ENCODE measurements around the gene ABLIM2. TPM values are rescaled to one million over a fixed set of nuclear protein-coding genes. Genes with fewer than 3 reads are reported as not detected.

ABLIM2 gene
- total and polyA plus RNA-seq, 2 donors (not counting 1 experiment from before 2014, with no cell fraction given) = 3.3 to 79.0 TPM

DNA sequence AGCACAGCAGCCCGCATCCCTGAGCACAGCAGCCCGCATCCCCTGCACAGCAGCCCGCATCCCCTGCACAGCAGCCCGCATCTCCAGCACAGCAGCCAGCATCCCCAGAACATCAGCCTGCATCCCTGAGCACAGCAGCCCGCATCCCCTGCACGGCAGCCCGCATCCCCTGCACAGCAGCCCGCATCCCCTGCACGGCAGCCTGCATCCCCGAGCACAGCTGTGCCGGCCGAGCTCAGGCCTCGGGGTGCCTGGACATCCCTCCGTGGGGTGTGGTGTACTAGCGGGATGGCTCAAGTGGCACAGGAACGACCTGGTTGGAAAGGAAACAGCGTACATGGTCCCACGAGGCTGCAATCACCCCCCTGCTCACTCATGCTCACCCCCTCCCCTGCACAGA lies 26.8 kb downstream of the ABLIM2 start:
- no peak overlapping the region for H3K27ac ChIP-seq (ENCODE audit: low read length in 2 of 2)
- no peak overlapping the region for H3K4me2 ChIP-seq (replicated peaks; ENCODE audit: low read depth, low read length, poor library complexity, severe bottlenecking)
- TF ChIP-seq EZH2 (IDR thresholded peaks at IDR 0.05; ENCODE audit: borderline replicate concordance, insufficient read depth, low read depth, low read length, poor library complexity, severe bottlenecking) = no peak
- TF ChIP-seq CTCF (IDR thresholded peaks at IDR 0.05) = no peak
- H3K9ac ChIP-seq (ENCODE audit: low read length) = no peak overlapping the region
- H3K79me2 ChIP-seq (ENCODE audit: control insufficient read depth, insufficient read depth, low read length) = no peaks in the 10 kb centered on the region
- H3K27me3 ChIP-seq (replicated peaks in 1 of 4; ENCODE audit: control extremely low read depth in 1 of 4, control insufficient read depth in 3 of 4, insufficient read depth in 4 of 4, low read length in 3 of 4) = peaks cover 0 to 2% (median 0%) of the 10 kb centered on the region in 4 experiments
- ATAC-seq (ENCODE audit: low read depth) (no peak), DNase-seq (no peak)
- peaks cover 0 to 8% (median 0%) of the 10 kb centered on the region in 3 donors for H3K9me3 ChIP-seq (ENCODE audit: control extremely low read depth in 1 of 3, control insufficient read depth in 2 of 3, insufficient read depth in 1 of 3, low read length in 2 of 3)
- no peaks in the 10 kb centered on the region for H3K9me3 Mint-ChIP-seq (ENCODE audit: insufficient read depth)
- H3K4me1 Mint-ChIP-seq = peaks cover 7% of the 10 kb centered on the region
- H3K27me3 Mint-ChIP-seq = peaks cover 27% of the 10 kb centered on the region
- no peaks in the 10 kb centered on the region for H4K20me1 ChIP-seq (ENCODE audit: control insufficient read depth, insufficient read depth, low read length, poor library complexity, severe bottlenecking)
- H3K4me3 Mint-ChIP-seq = no peak overlapping the region
- peaks cover 0 to 6% of the 10 kb centered on the region in 2 donors for H3K4me1 ChIP-seq (ENCODE audit: control insufficient read depth in 2 of 2, insufficient read depth in 2 of 2, low read length in 2 of 2)
- CTCF ChIA-PET = no interaction called here
- no peak overlapping the region for H3K4me3 ChIP-seq (ENCODE audit: control extremely low read depth in 1 of 5, extremely low read depth in 1 of 5, insufficient read depth in 1 of 5, low read depth in 2 of 5, low read length in 4 of 5)
- POLR2A ChIA-PET = no interaction called here
- WGBS (ENCODE audit: insufficient coverage) = 83% methylated on average over 18 of the region's 18 CpGs
- no peaks in the 10 kb centered on the region for H3K36me3 ChIP-seq (replicated peaks in 1 of 2; ENCODE audit: control extremely low read depth in 1 of 2, control insufficient read depth in 1 of 2, extremely low read depth in 1 of 2, insufficient read depth in 2 of 2, low read length in 1 of 2)
- no peak overlapping the region for H2AFZ ChIP-seq (ENCODE audit: insufficient read depth, low read depth, low read length, poor library complexity, severe bottlenecking)
- intact Hi-C loops (cut with micrococcal nuclease) = no loop called here
- H3K27ac Mint-ChIP-seq = no peak overlapping the region

DNA sequence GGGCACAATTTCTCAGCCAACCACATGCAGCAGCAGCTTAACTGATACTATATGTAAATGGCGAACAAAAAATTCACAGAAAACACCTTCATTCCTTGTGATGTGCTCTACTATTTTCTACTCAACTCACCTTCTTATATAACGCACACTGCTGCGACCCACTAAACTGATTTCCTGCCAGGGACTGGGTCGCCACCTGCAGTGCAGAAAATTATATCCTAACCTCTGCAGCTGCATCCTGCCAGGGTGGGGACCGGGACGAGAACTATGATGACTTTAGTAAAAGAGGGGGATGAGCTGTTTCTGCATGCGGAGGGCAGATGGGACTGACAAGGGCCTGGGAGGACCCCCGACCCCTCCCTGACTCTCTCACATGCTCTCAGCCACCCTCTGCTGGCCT lies 27.4 kb downstream of the ABLIM2 start:
- Histone ChIP-seq H4K20me1 (ENCODE audit: control insufficient read depth, insufficient read depth, low read length, poor library complexity, severe bottlenecking) (no peaks in the 10 kb centered on the region), H2AFZ (ENCODE audit: insufficient read depth, low read depth, low read length, poor library complexity, severe bottlenecking) (no peak overlapping the region), H3K79me2 (ENCODE audit: control insufficient read depth, insufficient read depth, low read length) (no peaks in the 10 kb centered on the region), H3K27me3 (replicated peaks in 1 of 4; ENCODE audit: control extremely low read depth in 1 of 4, control insufficient read depth in 3 of 4, insufficient read depth in 4 of 4, low read length in 3 of 4) (peaks cover 0 to 2% (median 0%) of the 10 kb centered on the region in 4 experiments), H3K36me3 (replicated peaks in 1 of 2; ENCODE audit: control extremely low read depth in 1 of 2, control insufficient read depth in 1 of 2, extremely low read depth in 1 of 2, insufficient read depth in 2 of 2, low read length in 1 of 2) (no peaks in the 10 kb centered on the region), H3K9ac (ENCODE audit: low read length) (no peak overlapping the region), H3K4me3 (ENCODE audit: control extremely low read depth in 1 of 5, extremely low read depth in 1 of 5, insufficient read depth in 1 of 5, low read depth in 2 of 5, low read length in 4 of 5) (no peak overlapping the region), H3K27ac (ENCODE audit: low read length in 2 of 2) (no peak overlapping the region), H3K9me3 (ENCODE audit: control extremely low read depth in 1 of 3, control insufficient read depth in 2 of 3, insufficient read depth in 1 of 3, low read length in 2 of 3) (peaks cover 0 to 8% (median 0%) of the 10 kb centered on the region in 3 donors), H3K4me2 (replicated peaks; ENCODE audit: low read depth, low read length, poor library complexity, severe bottlenecking) (no peak overlapping the region), H3K4me1 (ENCODE audit: control insufficient read depth in 2 of 2, insufficient read depth in 2 of 2, low read length in 2 of 2) (peaks cover 0 to 6% of the 10 kb centered on the region in 2 donors)
- no peak for TF ChIP-seq EZH2 (IDR thresholded peaks at IDR 0.05; ENCODE audit: borderline replicate concordance, insufficient read depth, low read depth, low read length, poor library complexity, severe bottlenecking)
- TF ChIP-seq CTCF (IDR thresholded peaks at IDR 0.05) = no peak
- ATAC-seq (ENCODE audit: low read depth) (no peak), DNase-seq (no peak)
- POLR2A ChIA-PET = no interaction called here
- Mint-ChIP-seq H3K9me3 (ENCODE audit: insufficient read depth) (no peaks in the 10 kb centered on the region), H3K4me1 (peaks cover 7% of the 10 kb centered on the region), H3K27ac (no peak overlapping the region), H3K4me3 (no peak overlapping the region), H3K27me3 (peaks cover 27% of the 10 kb centered on the region)
- 3% methylated on average over 5 of the region's 8 CpGs for WGBS (ENCODE audit: insufficient coverage)
- intact Hi-C loops (cut with micrococcal nuclease) = no loop called here
- CTCF ChIA-PET = interaction anchor here (0.7 kb wide), 1 partner anchor 61 kb away, joined by 3 read pairs; no protein-coding TSS in a partner anchor
